ENCODE measurements around the gene STARD4. TPM values are rescaled to one million over a fixed set of nuclear protein-coding genes. Genes with fewer than 3 reads are reported as not detected.
A peak's percentile ranks its signal among the peaks of the same experiment; 100 is the strongest.

Gene STARD4
- total RNA-seq, 2 experiments from 2014 or later: 14.9 to 15.2 TPM

GRCh38 chr5:111518777-111519176, 6.4 kb upstream of the STARD4 start:
- Mint-ChIP-seq H3K27ac (no peak overlapping the region), H3K36me3 (ENCODE audit: low read depth) (no peaks in the 10 kb centered on the region), H3K4me3 (no peak overlapping the region), H3K27me3 (no peaks in the 10 kb centered on the region), H3K4me1 (ENCODE audit: low read depth) (no peaks in the 10 kb centered on the region), H3K9me3 (no peaks in the 10 kb centered on the region)
- DNase-seq (no peak), ATAC-seq (ENCODE audit: poor library complexity) (no peak)
- Histone ChIP-seq H3K36me3 (ENCODE audit: insufficient read depth, low read length) (no peaks in the 10 kb centered on the region), H3K4me1 (ENCODE audit: insufficient read depth, low read length) (no peaks in the 10 kb centered on the region), H3K27me3 (ENCODE audit: control insufficient read depth in 1 of 2, insufficient read depth in 2 of 2, low read length in 2 of 2) (no peaks in the 10 kb centered on the region), H3K4me3 (ENCODE audit: low read length) (no peak overlapping the region), H3K27ac (ENCODE audit: low read depth in 1 of 2, low read length in 2 of 2) (no peak overlapping the region), H3K9me3 (ENCODE audit: control insufficient read depth in 1 of 2, insufficient read depth in 1 of 2, low read length in 2 of 2) (no peaks in the 10 kb centered on the region)
- intact Hi-C loops (cut with DNase I, micrococcal nuclease): no loop called here
- TF ChIP-seq, protein P1, sequence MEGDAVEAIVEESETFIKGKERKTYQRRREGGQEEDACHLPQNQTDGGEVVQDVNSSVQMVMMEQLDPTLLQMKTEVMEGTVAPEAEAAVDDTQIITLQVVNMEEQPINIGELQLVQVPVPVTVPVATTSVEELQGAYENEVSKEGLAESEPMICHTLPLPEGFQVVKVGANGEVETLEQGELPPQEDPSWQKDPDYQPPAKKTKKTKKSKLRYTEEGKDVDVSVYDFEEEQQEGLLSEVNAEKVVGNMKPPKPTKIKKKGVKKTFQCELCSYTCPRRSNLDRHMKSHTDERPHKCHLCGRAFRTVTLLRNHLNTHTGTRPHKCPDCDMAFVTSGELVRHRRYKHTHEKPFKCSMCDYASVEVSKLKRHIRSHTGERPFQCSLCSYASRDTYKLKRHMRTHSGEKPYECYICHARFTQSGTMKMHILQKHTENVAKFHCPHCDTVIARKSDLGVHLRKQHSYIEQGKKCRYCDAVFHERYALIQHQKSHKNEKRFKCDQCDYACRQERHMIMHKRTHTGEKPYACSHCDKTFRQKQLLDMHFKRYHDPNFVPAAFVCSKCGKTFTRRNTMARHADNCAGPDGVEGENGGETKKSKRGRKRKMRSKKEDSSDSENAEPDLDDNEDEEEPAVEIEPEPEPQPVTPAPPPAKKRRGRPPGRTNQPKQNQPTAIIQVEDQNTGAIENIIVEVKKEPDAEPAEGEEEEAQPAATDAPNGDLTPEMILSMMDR (IDR thresholded peaks at IDR 0.05): no peak
- POLR2A ChIA-PET: no interaction called here
- CTCF ChIA-PET: interaction anchor here (0.7 kb wide), 1 partner anchor 26 kb away, joined by 3 read pairs; no protein-coding TSS in a partner anchor

DNA sequence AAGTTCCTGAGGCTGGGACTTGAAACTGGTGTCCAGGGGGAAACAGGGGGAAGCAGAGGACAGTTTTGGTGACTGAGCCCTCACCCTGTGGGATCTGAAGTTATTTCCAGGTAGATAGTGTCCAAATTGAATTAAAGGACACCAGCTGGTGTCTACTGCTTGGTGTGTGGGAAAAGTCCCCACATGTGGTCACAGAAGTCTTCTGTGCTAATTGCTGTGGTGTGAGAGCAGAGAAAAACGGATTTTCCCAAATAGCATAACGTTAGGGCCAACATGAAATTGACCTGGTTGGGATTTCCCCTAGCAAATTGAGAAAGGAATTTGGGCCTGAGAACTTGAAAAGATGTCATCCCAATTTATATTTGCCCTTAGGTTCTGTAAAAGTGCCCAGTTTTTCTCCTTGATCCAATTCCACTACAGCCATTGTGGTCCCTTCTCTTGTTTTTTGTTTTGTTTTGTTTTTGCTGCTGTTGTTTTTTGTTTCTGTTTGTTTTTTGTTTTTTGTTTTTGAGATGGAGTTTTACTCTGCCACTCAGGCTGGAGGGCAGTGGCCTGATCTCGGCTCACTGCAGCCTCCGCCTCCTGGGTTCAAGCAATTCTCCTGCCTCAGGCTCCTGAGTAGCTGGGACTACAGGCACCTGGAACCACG, 5.6 kb upstream of the STARD4 start:
- TF ChIP-seq, protein P1 (IDR thresholded peaks at IDR 0.05): no peak
- no peaks in the 10 kb centered on the region for H3K27me3 ChIP-seq (ENCODE audit: control insufficient read depth in 1 of 2, insufficient read depth in 2 of 2, low read length in 2 of 2)
- no peaks in the 10 kb centered on the region for H3K9me3 ChIP-seq (ENCODE audit: control insufficient read depth in 1 of 2, insufficient read depth in 1 of 2, low read length in 2 of 2)
- H3K27ac Mint-ChIP-seq: no peak overlapping the region
- ATAC-seq (ENCODE audit: poor library complexity) (no peak), DNase-seq (peak in 1 of 14 experiments; percentile 44)
- H3K4me3 Mint-ChIP-seq: no peak overlapping the region
- H3K9me3 Mint-ChIP-seq: no peaks in the 10 kb centered on the region
- no peaks in the 10 kb centered on the region for H3K36me3 ChIP-seq (ENCODE audit: insufficient read depth, low read length)
- H3K4me3 ChIP-seq (ENCODE audit: low read length): no peak overlapping the region
- H3K4me1 ChIP-seq (ENCODE audit: insufficient read depth, low read length): peaks cover 3% of the 10 kb centered on the region
- intact Hi-C loops (cut with DNase I, micrococcal nuclease): no loop called here
- peaks cover 3% of the 10 kb centered on the region for H3K4me1 Mint-ChIP-seq (ENCODE audit: low read depth)
- CTCF ChIA-PET: no interaction called here
- no peak overlapping the region for H3K27ac ChIP-seq (ENCODE audit: low read depth in 1 of 2, low read length in 2 of 2)
- POLR2A ChIA-PET: no interaction called here
- H3K27me3 Mint-ChIP-seq: no peaks in the 10 kb centered on the region
- peaks cover under 1% of the 10 kb centered on the region for H3K36me3 Mint-ChIP-seq (ENCODE audit: low read depth)

GRCh38 chr5:111514087-111514486, 1.8 kb upstream of the STARD4 start:
- no peak overlapping the region for H3K27ac ChIP-seq (ENCODE audit: low read depth in 1 of 2, low read length in 2 of 2)
- H3K4me1 Mint-ChIP-seq (ENCODE audit: low read depth): peaks cover 32% of the 10 kb centered on the region
- ChIA-PET CTCF (interaction anchor here (3.8 kb wide), 1 partner anchor 18 kb away, joined by 24 read pairs; no protein-coding TSS in a partner anchor), POLR2A (interaction anchor here (1.8 kb wide), 1 partner anchor 53 kb away, joined by 3 read pairs; no protein-coding TSS in a partner anchor)
- H3K27me3 Mint-ChIP-seq: no peaks in the 10 kb centered on the region
- TF ChIP-seq, protein P1 (IDR thresholded peaks at IDR 0.05): no peak
- intact Hi-C loops (cut with DNase I, micrococcal nuclease): no loop called here
- no peaks in the 10 kb centered on the region for H3K9me3 Mint-ChIP-seq
- ATAC-seq (ENCODE audit: poor library complexity) (no peak), DNase-seq (no peak)
- peak overlapping the region; percentile 56 for H3K4me3 Mint-ChIP-seq
- peaks cover 15% of the 10 kb centered on the region for H3K4me1 ChIP-seq (ENCODE audit: insufficient read depth, low read length)
- H3K4me3 ChIP-seq (ENCODE audit: low read length): no peak overlapping the region
- H3K9me3 ChIP-seq (ENCODE audit: control insufficient read depth in 1 of 2, insufficient read depth in 1 of 2, low read length in 2 of 2): no peaks in the 10 kb centered on the region
- peaks cover 10% of the 10 kb centered on the region for H3K36me3 Mint-ChIP-seq (ENCODE audit: low read depth)
- no peaks in the 10 kb centered on the region for H3K27me3 ChIP-seq (ENCODE audit: control insufficient read depth in 1 of 2, insufficient read depth in 2 of 2, low read length in 2 of 2)
- H3K36me3 ChIP-seq (ENCODE audit: insufficient read depth, low read length): no peaks in the 10 kb centered on the region
- no peak overlapping the region for H3K27ac Mint-ChIP-seq

All from CD4-positive, alpha-beta T cell (primary cell).